ENCODE measurements around the gene GFI1.

- TF ChIP-seq EZH2 (IDR thresholded peaks at IDR 0.05; ENCODE audit: low read length, unreplicated experiment) (no peak), EZH2phosphoT487 (IDR thresholded peaks at IDR 0.05; ENCODE audit: borderline replicate concordance, low read length) (no peak)
- TF ChIP-seq, protein P1, sequence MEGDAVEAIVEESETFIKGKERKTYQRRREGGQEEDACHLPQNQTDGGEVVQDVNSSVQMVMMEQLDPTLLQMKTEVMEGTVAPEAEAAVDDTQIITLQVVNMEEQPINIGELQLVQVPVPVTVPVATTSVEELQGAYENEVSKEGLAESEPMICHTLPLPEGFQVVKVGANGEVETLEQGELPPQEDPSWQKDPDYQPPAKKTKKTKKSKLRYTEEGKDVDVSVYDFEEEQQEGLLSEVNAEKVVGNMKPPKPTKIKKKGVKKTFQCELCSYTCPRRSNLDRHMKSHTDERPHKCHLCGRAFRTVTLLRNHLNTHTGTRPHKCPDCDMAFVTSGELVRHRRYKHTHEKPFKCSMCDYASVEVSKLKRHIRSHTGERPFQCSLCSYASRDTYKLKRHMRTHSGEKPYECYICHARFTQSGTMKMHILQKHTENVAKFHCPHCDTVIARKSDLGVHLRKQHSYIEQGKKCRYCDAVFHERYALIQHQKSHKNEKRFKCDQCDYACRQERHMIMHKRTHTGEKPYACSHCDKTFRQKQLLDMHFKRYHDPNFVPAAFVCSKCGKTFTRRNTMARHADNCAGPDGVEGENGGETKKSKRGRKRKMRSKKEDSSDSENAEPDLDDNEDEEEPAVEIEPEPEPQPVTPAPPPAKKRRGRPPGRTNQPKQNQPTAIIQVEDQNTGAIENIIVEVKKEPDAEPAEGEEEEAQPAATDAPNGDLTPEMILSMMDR (conservative IDR thresholded peaks at IDR 0.05; ENCODE audit: low read depth, low read length) = no peak
These were observed 19.9 kb downstream of the GFI1 start for GRCh38 chr1:92466683-92467352.
